Measurements from ENCODE around the gene PCNX2.

Gene PCNX2

GRCh38 chr1:233113009-233113879 lies 182.3 kb downstream of the PCNX2 start (continued):
- TF ChIP-seq ZNF664 (tag by site-specific recombination; IDR thresholded peaks at IDR 0.05) (peak; percentile 41; the same call in 1 of the 2 replicates), ZNF132 (tag by site-specific recombination; IDR thresholded peaks at IDR 0.05; ENCODE audit: borderline replicate concordance) (no peak), ZNF354C (tag by site-specific recombination; IDR thresholded peaks at IDR 0.05; ENCODE audit: borderline replicate concordance, low read depth) (no peak), KLF17 (tag by site-specific recombination; IDR thresholded peaks at IDR 0.05) (peak; percentile 98), ZNF335 (tag by site-specific recombination; conservative IDR thresholded peaks at IDR 0.05) (peak; percentile 97), ZNF776 (tag by site-specific recombination; IDR thresholded peaks at IDR 0.05; ENCODE audit: borderline replicate concordance) (no peak), ZFHX2 (tag by site-specific recombination; conservative IDR thresholded peaks at IDR 0.05) (peak; percentile 95; the same call in 1 of the 2 replicates), ZNF138 (tag by site-specific recombination; IDR thresholded peaks at IDR 0.05; ENCODE audit: borderline replicate concordance) (no peak), ZNF596 (tag by site-specific recombination; IDR thresholded peaks at IDR 0.05) (no peak), GLI4 (tag by site-specific recombination; IDR thresholded peaks at IDR 0.05) (peak; percentile 76; the same call in 1 of the 2 replicates), ZNF148 (tag by site-specific recombination; IDR thresholded peaks at IDR 0.05; ENCODE audit: borderline replicate concordance) (no peak), ZNF169 (tag by site-specific recombination; IDR thresholded peaks at IDR 0.05) (no peak), ZNF155 (tag by site-specific recombination; IDR thresholded peaks at IDR 0.05) (no peak), ZNF837 (tag by site-specific recombination; IDR thresholded peaks at IDR 0.05) (0 out of 2 replicates have a peak, but pooled peaks have one; percentile 18), ZNF23 (tag by site-specific recombination; IDR thresholded peaks at IDR 0.05; ENCODE audit: borderline replicate concordance) (no peak), ZNF792 (tag by site-specific recombination; IDR thresholded peaks at IDR 0.05) (peak; percentile 80), ZNF501 (tag by site-specific recombination; IDR thresholded peaks at IDR 0.05) (peak; percentile 94), ZNF629 (tag by site-specific recombination; IDR thresholded peaks at IDR 0.05) (peak; percentile 98), ZSCAN23 (tag by site-specific recombination; IDR thresholded peaks at IDR 0.05) (peak; percentile 95), ZNF707 (tag by site-specific recombination; IDR thresholded peaks at IDR 0.05) (peak; percentile 22; the same call in 1 of the 2 replicates), ZNF426 (tag by site-specific recombination; IDR thresholded peaks at IDR 0.05) (no peak), ZNF529 (tag by site-specific recombination; IDR thresholded peaks at IDR 0.05; ENCODE audit: insufficient replicate concordance) (no peak), CTCF (tag by site-specific recombination; IDR thresholded peaks at IDR 0.05) (peak; percentile 9; the same call in 1 of the 2 replicates)
- TF ChIP-seq, protein P1, sequence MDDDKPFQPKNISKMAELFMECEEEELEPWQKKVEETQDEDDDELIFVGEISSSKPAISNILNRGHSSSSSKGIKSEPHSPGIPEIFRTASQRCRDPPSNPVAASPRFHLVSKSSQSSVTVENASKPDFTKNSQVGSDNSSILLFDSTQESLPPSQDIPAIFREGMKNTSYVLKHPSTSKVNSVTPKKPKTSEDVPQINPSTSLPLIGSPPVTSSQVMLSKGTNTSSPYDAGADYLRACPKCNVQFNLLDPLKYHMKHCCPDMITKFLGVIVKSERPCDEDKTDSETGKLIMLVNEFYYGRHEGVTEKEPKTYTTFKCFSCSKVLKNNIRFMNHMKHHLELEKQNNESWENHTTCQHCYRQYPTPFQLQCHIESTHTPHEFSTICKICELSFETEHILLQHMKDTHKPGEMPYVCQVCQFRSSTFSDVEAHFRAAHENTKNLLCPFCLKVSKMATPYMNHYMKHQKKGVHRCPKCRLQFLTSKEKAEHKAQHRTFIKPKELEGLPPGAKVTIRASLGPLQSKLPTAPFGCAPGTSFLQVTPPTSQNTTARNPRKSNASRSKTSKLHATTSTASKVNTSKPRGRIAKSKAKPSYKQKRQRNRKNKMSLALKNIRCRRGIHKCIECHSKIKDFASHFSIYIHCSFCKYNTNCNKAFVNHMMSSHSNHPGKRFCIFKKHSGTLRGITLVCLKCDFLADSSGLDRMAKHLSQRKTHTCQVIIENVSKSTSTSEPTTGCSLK (tag by site-specific recombination; IDR thresholded peaks at IDR 0.05): no peak
- TF ChIP-seq, protein P2, sequence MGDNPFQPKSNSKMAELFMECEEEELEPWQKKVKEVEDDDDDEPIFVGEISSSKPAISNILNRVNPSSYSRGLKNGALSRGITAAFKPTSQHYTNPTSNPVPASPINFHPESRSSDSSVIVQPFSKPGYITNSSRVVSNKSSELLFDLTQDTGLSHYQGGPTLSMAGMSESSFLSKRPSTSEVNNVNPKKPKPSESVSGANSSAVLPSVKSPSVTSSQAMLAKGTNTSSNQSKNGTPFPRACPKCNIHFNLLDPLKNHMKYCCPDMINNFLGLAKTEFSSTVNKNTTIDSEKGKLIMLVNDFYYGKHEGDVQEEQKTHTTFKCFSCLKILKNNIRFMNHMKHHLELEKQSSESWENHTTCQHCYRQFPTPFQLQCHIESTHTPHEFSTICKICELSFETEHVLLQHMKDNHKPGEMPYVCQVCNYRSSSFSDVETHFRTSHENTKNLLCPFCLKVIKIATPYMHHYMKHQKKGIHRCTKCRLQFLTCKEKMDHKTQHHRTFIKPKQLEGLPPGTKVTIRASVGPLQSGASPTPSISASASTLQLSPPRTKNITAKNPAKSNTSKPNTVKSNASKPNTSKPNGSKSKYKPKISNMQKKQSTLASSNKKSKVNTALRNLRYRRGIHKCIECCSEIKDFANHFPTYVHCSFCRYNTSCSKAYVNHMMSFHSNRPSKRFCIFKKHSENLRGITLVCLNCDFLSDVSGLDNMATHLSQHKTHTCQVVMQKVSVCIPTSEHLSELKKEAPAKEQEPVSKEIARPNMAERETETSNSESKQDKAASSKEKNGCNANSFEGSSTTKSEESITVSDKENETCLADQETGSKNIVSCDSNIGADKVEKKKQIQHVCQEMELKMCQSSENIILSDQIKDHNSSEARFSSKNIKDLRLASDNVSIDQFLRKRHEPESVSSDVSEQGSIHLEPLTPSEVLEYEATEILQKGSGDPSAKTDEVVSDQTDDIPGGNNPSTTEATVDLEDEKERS (tag by site-specific recombination; IDR thresholded peaks at IDR 0.05): no peak; the same call in 1 of the 2 replicates
- TF ChIP-seq, protein P3, sequence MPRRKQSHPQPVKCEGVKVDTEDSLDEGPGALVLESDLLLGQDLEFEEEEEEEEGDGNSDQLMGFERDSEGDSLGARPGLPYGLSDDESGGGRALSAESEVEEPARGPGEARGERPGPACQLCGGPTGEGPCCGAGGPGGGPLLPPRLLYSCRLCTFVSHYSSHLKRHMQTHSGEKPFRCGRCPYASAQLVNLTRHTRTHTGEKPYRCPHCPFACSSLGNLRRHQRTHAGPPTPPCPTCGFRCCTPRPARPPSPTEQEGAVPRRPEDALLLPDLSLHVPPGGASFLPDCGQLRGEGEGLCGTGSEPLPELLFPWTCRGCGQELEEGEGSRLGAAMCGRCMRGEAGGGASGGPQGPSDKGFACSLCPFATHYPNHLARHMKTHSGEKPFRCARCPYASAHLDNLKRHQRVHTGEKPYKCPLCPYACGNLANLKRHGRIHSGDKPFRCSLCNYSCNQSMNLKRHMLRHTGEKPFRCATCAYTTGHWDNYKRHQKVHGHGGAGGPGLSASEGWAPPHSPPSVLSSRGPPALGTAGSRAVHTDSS (tag by site-specific recombination; IDR thresholded peaks at IDR 0.05): peak; percentile 36; the same call in 1 of the 2 replicates
